HG03378 (cell line): Measurements from ENCODE around the gene UNC119.

Source experiments
- ATAC-seq: cut with Tn5 transposase; IDR thresholded peaks from one replicate; pipeline ENCODE4 v1.9.1; 2021; ENCODE audit warnings: mild to moderate bottlenecking, moderate library complexity; ENCODE audit not compliant: unreplicated experiment

UNC119 gene

GRCh38 chr17:28573521-28573920, 21.1 kb upstream of the UNC119 start:
- no peak for ATAC-seq

GRCh38 chr17:28573040-28573380, 20.6 kb upstream of the UNC119 start:
- no peak for ATAC-seq

GRCh38 chr17:28572259-28573039, 20.0 kb upstream of the UNC119 start:
- ATAC-seq = no peak

GRCh38 chr17:28571361-28572122, 19.1 kb upstream of the UNC119 start, which contains the start of gene PIGS:
TSS of gene PIGS (minus strand) at chr17:28571524. CDS start at chr17:28571496, 28 bp downstream.
- peak; percentile 57 for ATAC-seq

- peak; percentile 17 for ATAC-seq
These were observed 18.4 kb upstream of the UNC119 start for GRCh38 chr17:28570716-28571360.

- no peak for ATAC-seq
These were observed 17.0 kb upstream of the UNC119 start for GRCh38 chr17:28569446-28569845.

GRCh38 chr17:28567604-28568003, 15.2 kb upstream of the UNC119 start:
- peak; percentile 45 for ATAC-seq

- ATAC-seq = no peak
These were observed 11.1 kb upstream of the UNC119 start for GRCh38 chr17:28563475-28563874.

GRCh38 chr17:28555022-28555421, 2.6 kb upstream of the UNC119 start:
- no peak for ATAC-seq

- no peak for ATAC-seq
These were observed 2.1 kb upstream of the UNC119 start for GRCh38 chr17:28554565-28554964.

- ATAC-seq = no peak
These were observed 629 bp upstream of the UNC119 start for GRCh38 chr17:28553000-28553505.

GRCh38 chr17:28551421-28552175, 826 bp downstream of the UNC119 start:
- ATAC-seq = no peak

GRCh38 chr17:28550858-28551257, 1.6 kb downstream of the UNC119 start:
- ATAC-seq = no peak

- ATAC-seq = no peak
These were observed 2.9 kb downstream of the UNC119 start for GRCh38 chr17:28549236-28550132.

- ATAC-seq = no peak
These were observed 3.9 kb downstream of the UNC119 start for GRCh38 chr17:28548417-28549130.

GRCh38 chr17:28547623-28548416, 4.6 kb downstream of the UNC119 start:
- ATAC-seq = no peak

GRCh38 chr17:28547096-28547622, 5.3 kb downstream of the UNC119 start:
- ATAC-seq = no peak

GRCh38 chr17:28545787-28546415, 6.5 kb downstream of the UNC119 start:
- no peak for ATAC-seq
